HG03460 (cell line): ENCODE results near the gene NMNAT2.
"Not testable (repeated sequence)": the region's sequence is repeated elsewhere in the genome, so short reads cannot be mapped to it uniquely, and the experiment has no call there.

Experiments used
- ATAC-seq: cut with Tn5 transposase; IDR thresholded peaks from one replicate; pipeline ENCODE4 v1.9.1; 2021; ENCODE audit not compliant: unreplicated experiment

The NMNAT2 gene

DNA sequence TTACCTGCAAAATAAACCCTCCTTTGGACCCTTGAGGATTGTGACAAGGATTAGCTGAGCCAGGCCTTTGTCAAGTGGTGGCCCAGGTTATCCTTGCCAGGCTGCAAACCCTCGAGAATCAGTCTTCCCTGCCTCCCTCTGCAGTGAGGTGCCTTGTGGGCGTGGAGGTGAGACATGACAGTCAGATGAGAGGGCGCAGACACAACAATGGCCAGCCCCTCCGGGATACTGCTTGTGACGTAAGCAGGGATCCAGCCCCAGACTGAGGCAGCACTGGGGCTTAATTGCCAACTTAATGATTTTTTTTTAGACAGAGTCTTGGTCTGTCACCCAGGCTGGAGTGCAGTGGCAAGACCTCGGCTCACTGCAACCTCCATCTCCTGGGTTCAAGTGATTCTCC is 127.6 kb downstream of the NMNAT2 start:
- no peak for ATAC-seq

DNA sequence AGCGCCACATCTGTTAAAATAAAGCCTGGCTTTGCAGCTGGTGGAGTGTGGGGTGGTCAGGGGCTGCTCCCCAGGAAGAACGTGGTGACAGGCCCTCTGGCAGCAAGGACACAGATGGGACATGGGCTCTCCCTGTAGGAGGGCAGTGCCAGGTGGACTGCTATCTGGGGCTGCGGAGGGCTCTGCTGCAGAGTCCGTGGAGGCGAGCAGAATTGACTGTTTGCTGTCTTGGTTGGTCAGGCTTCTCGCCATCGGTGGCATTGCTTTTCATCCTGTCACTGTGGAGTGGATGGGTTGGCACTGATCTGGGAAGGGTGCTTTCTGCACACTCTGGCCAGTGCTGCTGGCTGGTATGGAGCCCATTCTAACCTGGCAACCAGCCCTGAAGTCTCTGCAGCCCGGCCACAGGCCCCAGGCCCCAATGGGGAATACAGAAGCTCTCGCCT is 129.1 kb downstream of the NMNAT2 start:
- ATAC-seq = no peak

DNA sequence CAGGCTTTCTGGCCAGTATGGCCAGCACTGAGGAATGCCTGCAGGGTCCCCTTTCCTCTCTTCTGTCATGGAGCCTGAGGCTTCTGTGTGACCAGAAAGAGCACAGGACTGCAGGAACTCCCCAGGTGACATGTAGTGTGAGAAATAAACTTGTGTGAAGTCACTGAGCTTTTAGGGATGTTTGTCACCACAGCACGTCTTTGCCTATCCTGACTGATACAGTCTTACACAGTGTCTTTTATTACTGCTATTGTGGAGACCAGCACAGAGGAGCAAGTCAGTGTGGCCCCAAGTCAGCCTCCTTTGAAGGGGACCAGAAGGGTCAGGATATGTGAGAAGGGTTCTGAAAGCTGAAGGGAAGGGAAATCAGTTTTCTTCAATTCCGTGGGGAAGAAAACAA is 129.6 kb downstream of the NMNAT2 start:
- no peak for ATAC-seq

DNA sequence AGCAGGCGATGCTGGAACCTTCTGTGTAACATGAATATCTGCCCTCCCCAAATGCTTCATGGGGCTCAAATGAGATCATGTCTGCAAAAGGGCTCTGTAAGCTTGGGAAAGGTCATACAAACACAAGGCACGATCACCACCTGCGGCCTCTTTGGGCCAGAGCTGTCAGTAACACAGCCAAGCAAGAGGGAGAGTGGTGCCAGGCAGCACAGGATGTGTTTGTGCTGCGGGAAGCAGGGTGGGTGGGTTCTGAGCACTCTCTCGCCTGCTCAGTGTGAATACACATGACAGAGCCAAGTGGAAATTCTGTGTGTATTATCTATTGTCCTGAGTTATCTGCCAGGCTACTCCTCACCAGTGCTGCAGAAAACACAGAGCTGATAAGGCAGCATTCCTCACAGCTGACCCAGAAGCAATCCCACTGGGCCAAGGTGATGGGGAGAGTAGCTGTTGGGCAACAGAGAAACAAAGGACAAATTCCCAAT is 130.9 kb downstream of the NMNAT2 start:
- ATAC-seq = no peak

DNA sequence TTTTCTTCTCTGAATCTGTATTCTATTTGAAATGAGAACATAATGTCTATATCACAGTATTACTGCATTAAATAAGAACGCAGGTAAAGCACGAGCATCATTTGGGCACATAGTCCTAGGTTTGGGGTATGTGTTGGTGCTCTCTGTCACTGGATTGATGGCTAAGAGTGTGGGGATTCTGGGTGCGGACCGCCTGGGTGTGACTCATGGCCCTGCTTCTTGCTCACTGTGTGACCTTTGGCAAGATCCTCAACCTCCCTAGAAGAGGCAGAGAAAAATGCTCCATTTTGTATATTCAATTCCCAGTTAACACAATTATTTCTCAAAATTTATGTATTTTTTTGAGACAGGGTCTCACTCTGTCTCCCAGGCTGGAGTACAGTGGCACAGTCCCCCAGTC is 132.4 kb downstream of the NMNAT2 start:
- ATAC-seq = no peak

DNA sequence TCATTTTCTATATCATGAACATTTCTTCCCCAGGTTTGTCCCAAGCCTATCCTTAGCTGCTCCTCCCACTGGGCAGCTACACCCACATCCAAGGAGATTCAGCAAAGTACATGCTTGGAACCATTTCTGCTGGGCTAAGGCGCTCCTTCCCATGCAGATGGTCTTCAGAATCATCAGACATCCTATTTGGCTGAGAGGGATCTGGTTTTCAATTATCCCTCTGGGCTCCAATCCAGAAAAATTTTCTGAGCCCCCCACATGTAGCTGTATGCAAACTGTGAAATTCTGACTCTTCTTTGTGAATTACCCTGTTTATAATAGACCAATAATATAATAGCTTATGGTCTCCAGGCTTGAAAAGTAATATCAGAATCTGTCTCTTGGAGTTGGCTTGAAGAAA is 132.9 kb downstream of the NMNAT2 start:
- no peak for ATAC-seq

DNA sequence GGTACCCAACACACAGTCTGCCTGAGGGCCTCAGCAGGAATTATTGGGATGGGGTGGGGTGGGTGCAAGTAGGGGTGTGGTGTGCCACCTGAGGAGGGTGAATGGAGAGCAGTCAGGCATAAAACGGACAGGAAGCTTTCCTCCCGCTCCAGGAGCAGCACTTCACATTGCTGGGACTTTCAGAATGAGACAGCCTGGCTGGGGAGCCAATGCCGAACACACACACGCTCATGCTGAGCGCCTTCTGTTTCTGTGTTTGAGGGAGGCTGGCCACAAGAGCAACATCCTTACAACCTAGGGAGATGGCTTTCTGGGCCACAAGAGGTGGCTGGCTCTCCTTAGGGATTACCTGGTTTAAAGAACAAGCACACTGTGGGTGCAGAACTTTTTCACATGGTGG is 134.1 kb downstream of the NMNAT2 start:
- ATAC-seq = no peak

DNA sequence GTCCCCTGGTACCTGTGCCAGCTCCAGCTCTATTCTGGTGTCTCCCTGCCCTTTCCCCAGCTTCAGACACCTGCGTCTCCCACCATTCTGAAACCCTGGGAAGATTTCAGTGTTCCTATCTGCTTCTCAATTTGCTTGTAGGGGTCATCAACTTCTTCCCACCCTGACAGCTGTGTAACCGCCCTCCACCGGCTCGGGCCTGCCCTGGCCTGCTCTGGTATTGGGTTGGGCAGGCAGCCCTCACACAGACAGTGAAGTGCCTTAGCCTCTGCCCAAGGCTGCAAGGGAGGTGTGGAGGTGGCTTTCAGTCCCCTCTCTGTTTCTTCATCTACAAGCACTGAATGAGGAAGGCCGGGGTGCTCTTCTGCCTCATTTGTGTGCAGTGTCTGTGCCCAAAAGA is 134.9 kb downstream of the NMNAT2 start:
- no peak for ATAC-seq

DNA sequence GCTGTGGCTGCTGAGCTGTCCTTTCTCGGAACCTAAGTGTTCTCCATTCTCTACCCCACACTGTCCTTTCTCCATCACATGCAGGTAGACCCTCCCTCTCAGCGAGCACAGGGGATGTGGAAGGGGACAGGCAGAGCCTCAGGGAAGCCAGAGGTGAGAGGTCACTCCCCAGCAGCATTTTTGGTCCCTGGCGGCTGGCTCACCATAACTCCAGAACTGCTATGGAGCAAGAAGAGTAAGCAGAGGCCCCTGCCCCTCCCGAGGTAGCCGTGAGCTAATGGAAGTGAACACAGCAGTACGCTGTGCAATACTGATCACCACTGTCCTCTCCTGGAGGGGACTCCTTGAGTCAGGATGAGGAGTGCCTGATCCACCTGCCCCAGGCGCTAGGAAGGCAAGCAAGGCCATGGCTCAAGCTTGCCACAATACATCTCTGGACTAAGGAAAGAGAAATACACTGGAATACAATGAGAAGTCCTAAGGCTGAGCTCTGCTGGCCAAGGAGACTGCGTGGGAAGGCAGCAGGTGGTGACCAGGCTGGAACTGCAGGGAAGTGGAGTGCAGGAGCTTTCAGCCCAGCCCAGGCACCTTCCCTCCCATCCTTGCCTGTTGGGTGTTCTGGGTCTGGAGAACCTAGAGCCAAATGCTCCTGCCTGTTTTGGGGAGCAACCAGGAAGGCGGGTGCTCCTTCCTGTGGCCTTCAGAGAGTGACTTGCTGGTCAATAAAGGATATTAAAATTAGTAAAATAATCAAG is 135.9 kb downstream of the NMNAT2 start:
- ATAC-seq = no peak

DNA sequence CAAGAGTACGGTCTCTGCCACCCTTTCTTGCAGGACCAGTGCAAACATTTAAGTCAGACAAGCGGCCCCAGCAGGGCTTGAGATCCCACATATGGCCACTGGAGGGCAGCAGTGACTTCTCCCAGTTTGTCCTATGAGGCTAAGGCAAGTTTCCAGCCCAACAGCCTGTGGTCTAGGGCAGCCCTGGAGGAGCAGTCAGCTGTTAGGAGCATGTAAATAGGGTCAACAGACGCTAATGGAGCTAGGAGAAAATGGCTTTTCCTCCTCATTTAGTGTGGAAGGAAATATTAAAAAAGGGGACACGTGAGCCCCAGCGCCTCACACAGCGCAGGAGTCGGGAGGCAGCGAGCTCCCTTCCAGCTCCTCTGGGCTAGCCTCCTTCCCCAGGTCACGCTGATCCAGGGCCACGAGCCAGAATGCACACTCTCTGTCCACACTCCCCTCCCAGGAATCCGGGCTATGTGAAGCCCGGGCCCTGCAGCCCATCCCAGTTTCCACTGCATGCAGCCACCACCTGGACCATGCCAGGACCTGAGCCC is 136.6 kb downstream of the NMNAT2 start:
- peak; percentile 78 for ATAC-seq

DNA sequence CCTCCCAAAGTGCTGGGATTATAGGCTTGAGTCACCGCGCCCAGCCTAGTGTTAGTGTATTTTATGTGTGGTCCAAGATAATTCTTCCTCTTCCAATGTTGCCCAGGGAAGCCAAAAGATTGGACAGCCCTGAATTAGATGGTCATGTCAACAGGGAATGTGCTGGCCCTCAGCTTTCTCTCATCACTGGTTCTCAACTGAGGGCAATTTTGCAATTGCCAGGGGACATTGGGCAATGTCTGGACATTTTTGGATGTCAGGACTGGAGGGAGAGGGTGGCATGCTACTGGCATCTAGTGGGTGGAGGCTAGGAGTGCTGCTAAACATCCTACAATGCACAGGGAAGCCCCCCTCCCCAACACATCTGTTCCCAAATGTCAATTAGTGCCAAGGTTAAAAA is 137.1 kb downstream of the NMNAT2 start:
- no peak for ATAC-seq

DNA sequence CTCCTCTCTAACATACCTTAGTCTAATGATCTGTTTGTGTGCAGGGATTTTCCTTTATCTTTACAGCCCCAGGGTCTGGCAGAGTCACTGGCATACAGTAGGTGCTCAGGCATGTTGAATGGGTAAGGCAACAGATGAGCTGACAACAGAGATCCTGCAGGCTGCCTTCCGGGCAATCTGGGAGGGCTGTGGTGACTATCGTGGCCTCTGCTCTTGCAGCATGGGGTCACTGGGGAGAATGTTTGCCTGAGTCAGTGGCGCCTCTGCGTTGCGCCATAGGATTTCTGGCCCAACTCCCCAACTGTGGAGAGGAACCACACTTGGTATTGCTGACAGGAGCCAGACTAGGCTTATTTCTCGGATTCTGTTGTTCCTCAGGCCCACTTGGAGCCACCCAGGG is 138.3 kb downstream of the NMNAT2 start:
- ATAC-seq = no peak

DNA sequence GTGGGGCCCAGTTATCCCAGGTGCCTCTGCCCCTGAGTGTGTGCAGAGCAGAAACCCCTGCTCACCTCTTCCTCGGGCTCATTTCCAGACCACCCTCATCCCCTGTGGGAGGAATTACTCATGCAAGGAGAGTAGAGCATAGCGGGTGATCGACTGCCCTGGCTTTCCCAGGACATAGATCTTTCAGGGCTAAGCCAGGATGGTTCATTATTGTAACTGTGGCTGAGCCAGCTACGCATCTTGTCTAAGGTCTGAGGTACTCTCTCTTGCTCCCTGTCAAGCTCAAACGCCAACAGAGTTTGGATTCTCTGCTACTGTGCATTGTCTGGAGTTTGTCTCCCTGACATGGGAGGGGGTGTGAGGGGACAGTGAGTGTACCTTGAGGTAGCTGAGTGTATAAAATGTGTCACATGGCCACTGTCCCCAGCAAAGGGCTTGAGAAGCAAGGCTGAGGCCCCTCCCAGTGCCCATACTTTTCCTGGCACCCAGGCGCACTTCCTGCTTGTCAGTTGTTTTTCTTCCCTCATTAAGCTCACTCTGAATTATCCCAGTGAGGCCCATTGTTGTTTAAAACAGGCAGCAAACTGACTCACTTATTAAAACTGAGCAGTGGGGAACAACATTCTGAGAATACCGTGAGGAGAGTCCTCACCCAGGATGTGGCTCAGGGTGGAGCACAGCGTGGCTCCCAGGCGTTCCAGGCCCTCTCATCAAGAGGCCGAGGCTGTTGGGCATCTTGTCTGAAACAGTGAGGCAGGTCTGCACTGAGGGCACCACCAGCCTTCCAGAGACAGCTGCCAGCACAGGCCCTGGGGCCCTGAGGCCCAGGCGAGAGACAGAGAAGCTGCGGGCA is 139.2 kb downstream of the NMNAT2 start:
- no peak for ATAC-seq

DNA sequence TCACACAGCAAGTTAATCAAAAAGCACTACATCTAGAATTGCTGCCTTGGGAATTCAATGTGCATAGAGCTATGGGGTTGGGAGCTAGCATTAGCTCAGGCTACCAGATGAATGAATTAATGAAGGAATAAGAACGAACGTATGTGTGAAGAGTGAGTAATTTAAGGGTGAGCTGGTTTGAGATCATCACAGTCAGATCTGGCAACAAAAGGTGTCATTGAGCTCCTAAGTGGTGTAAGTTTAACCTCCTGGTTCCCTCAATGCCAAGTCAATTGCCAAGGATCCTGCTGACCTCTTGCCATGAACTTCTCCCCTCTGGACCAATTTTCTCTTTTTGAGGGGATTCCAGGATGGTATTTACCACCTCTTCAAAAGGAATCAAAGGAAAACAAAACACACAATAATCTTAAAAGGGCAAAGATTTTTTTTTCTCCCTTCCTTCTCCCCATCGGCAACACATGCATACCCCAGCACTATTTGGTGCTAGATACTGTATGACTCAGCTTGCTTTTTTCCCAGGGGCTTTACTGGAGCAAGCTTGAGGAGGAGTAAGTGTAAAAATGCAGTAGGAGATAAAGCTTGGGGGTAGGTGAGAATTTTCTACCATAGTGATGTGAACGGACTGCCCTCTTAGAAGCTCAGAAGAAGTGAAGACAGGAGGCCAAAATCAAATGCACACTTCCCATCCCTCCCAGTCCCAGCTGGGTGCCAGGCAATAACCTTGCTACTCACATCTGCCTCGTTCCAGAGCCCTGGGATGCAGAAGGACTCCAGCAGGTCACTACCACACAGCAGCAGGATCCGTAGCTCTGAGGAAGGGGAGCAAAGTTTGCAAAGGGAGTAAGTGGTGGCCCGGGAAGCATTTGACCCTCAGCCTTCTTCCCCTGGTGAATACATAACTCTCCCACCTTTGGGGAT is 140.1 kb downstream of the NMNAT2 start:
- no peak for ATAC-seq

DNA sequence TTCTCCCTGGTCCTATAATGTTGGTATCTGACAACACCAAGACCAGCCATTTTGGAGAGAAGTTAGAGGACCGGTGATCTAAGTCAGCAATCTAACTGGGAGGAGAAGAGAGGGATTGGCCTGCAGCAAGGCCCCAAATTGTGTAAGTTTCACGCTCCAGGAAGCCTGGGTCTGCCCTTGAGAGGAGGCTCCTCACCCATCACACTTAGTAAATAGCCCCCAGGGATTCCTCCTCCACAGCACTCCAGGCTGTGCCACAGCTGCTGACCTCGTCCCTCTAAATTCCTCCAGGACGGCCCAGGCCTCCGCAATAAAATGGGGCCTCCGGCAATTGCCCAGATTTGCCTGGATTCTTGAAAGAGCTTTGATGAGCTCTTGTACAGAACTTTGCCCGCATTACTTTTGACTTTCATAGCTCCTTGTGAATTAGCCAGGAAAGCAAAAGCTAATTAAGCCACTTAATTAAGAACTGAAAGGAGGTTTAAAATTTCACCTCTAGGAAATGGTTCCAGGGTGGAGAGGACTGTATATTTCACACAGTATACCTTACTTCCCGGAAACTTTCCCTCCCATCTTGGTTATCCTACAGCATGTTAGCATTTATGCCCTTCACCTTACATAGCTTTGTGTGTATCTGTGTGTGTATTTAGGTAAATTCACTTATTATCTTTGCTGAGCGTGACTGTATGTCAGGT is 141.6 kb downstream of the NMNAT2 start:
- no peak for ATAC-seq

DNA sequence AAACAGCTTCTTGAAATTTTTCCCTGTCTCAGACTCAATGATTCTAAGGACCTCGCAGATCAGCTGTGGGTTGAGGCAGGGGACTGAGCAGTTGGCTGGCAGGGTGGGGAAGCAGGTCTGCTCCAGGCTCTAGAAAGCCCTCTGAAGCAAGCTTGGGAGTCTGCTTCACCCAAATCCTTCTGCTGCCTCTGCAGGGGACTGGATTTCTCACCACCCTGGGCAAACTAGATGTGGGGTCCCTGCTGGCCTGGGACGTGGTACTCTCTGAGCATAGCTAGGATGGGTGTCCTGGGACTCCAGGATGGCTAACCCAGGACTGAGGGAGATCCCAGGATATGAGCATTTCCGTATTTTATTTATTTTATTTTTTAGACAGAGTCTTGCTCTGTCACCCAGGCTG is 142.9 kb downstream of the NMNAT2 start:
- ATAC-seq = no peak

DNA sequence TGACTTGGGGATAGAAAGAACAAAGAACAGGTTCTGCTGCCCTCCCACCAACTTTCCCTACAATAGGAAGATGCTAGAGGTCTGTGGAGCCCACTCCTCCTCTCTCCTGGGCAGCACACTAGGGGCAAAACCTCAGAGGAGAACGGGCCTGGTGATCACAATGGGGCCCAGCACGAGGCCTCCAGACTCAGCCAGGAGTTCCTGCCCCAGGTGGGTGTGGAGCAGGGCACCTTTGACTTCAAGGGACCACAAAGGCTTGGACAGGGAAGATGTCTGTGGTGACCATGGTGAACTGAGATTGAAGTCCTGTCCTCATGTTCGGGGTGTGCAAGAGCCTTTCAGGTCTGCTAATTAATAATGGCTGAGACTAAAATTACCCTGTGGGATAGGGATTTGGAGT is 143.3 kb downstream of the NMNAT2 start:
- no peak for ATAC-seq

DNA sequence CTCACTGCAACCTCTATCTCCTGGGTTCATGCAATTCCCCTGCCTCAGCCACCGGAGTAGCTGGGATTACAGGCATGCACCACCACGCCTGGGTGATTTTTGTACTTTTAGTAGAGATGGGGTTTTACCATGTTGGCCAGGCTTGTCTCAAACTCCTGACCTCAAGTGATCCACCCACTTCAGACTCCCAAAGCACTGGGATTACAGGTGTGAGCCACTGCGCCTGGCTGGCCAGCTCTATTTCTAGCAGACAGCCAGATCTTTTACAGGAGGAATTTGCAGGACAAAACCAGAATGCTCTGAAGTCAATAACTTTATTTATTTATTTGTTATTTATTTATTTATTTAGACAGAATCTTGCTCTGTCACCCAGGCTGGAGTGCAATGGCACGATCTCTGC is 144.2 kb downstream of the NMNAT2 start:
- not testable (repeated sequence) for ATAC-seq

DNA sequence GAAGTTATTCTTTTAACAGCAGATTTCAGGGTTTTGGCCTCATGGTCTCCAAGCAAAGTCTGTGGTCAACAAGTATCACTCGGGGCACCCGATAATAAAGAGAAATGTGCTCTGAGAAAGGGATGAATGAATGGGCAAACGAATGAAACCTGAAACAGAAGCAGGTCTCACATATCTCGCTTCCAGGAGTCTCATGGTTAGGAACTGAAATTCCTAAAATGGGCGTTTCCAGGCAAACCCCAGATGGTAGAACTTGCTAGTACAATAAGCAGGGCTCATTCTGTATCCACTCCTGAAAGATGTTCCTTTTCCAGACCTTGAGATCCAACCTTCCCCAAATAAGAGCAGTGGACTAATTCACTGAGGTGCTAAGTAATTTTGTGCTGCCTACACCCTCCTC is 144.9 kb downstream of the NMNAT2 start:
- no peak for ATAC-seq

DNA sequence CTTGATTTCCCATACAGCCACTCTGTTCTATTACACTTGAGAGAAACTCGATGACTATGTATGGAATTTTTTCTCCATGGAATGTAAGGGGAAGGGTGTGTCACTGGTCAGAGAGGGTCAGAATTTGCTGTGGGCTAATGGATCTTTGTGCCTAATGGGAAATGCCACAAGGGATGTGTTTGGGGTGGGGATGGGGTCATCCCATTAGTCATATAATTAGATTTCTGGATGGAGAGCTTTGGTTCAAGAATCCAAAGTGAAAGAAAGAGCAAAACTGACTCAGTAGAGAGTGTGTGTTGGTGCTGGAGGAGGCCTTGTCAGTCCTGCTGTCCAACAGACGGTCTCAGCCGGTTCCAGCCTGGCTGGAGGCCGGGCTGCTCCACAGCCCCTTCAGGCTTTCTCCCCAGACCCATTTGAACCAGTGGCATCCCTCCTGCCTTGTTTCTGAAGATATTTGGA is 145.8 kb downstream of the NMNAT2 start:
- ATAC-seq = no peak
